Keratinocyte (primary cell): Measurements from ENCODE around the gene KIF3A. TPM values are rescaled to one million over a fixed set of nuclear protein-coding genes. Genes with fewer than 3 reads are reported as not detected.

Experiments
- DNase-seq: peaks from one replicate; pipeline ENCODE4 v3.0.0-alpha.2; 2011; ENCODE audit warnings: low read depth, missing footprints, low spot score
- FAIRE-seq: peaks from 2 replicates; lab custom pipeline; 2011; peaks lifted over from hg19 to GRCh38; lab: Jason Lieb, UNC
- H2AFZ ChIP-seq: 2 replicates; pipeline ENCODE4 v1.6.0; 2012; ENCODE audit warnings: low read length, control low read depth, inconsistent platforms; ENCODE audit not compliant: control insufficient read depth
- H3K27ac ChIP-seq: 2 replicates; pipeline ENCODE4 v1.5.1; 2011; ENCODE audit warnings: low read length; ENCODE audit not compliant: control insufficient read depth, insufficient read depth
- H3K27me3 ChIP-seq: 3 replicates; pipeline ENCODE4 v1.6.0; 2011; ENCODE audit warnings: low read length; ENCODE audit not compliant: control insufficient read depth, insufficient read depth; ENCODE audit errors: extremely low read depth
- H3K36me3 ChIP-seq, 2 experiments: 2 replicates in 1 of 2; 3 replicates in 1 of 2; pipeline ENCODE4 v1.5.1; 2011; ENCODE audit warnings: low read length in 2 of 2, mild to moderate bottlenecking in 1 of 2; ENCODE audit not compliant: control insufficient read depth in 2 of 2, insufficient read depth in 2 of 2; ENCODE audit errors: extremely low read depth in 1 of 2
- H3K4me1 ChIP-seq: 3 replicates; pipeline ENCODE4 v1.5.1; 2011; ENCODE audit warnings: low read length; ENCODE audit not compliant: control insufficient read depth, insufficient read depth; ENCODE audit errors: extremely low read depth
- H3K4me2 ChIP-seq: 3 replicates; pipeline ENCODE4 v1.6.0; 2011; ENCODE audit warnings: low read depth, low read length; ENCODE audit not compliant: control insufficient read depth, insufficient read depth; ENCODE audit errors: extremely low read depth
- H3K4me3 ChIP-seq, 3 experiments: fragments of 200-600 bp in 1 of 3; sonication (generic) in 1 of 3; 2 replicates in 2 of 3; 3 replicates in 1 of 3; pipeline ENCODE4 v1.5.1; 2011 to 2016; ENCODE audit warnings: low read length in 3 of 3, mild to moderate bottlenecking in 3 of 3, control low read depth in 2 of 3, inconsistent platforms in 1 of 3, low read depth in 1 of 3, mixed read lengths in 1 of 3, mixed run types in 1 of 3, moderate library complexity in 1 of 3; ENCODE audit not compliant: control insufficient read depth in 2 of 3, insufficient read depth in 2 of 3; ENCODE audit errors: extremely low read depth in 1 of 3
- H3K79me2 ChIP-seq: 2 replicates; pipeline ENCODE4 v1.6.0; 2012; ENCODE audit warnings: low read length; ENCODE audit not compliant: control insufficient read depth, insufficient read depth
- H3K9ac ChIP-seq: 3 replicates; pipeline ENCODE4 v1.6.0; 2011; ENCODE audit warnings: low read length; ENCODE audit not compliant: control insufficient read depth, insufficient read depth; ENCODE audit errors: extremely low read depth
- H3K9me1 ChIP-seq: 3 replicates; pipeline ENCODE4 v1.6.0; 2011; ENCODE audit warnings: low read length; ENCODE audit not compliant: control insufficient read depth, insufficient read depth; ENCODE audit errors: extremely low read depth
- H3K9me3 ChIP-seq: 2 replicates; pipeline ENCODE4 v1.5.1; 2012; ENCODE audit warnings: low read depth, low read length; ENCODE audit not compliant: control insufficient read depth
- H4K20me1 ChIP-seq: 3 replicates; pipeline ENCODE4 v1.6.0; 2011; ENCODE audit warnings: low read length; ENCODE audit not compliant: control insufficient read depth, insufficient read depth; ENCODE audit errors: extremely low read depth
- EZH2 ChIP-seq: IDR thresholded peaks from one replicate; pipeline ENCODE4 v1.6.1; 2012; ENCODE audit warnings: inconsistent platforms, mild to moderate bottlenecking, low read length, moderate library complexity
- dilution Hi-C: fragments of 300-500 bp; cut with MboI; formaldehyde crosslinking; loops from one replicate; pipeline ENCODE4 v1.7.0; 2020; ENCODE audit warnings: low sequenced_read_pairs; ENCODE audit not compliant: extremely low pct_ligation_motif_present
- polyA plus RNA-seq, 5 experiments: library from polyadenylated mRNA; depleted of rRNA in 3 of 5; stranded (reverse) in 3 of 5; stranded (forward) in 1 of 5; unstranded in 1 of 5; fragments of >200 nt; gene quantifications; 1 replicate in 1 of 5; 2 replicates in 3 of 5; 3 replicates in 1 of 5; pipeline versions ENCODE4 v1.2.1 to v1.2.3, GENCODE V29; 2011 to 2012; ENCODE audit warnings: missing spikeins in 2 of 5, low read depth in 1 of 5, low replicate concordance in 1 of 5
- TF ChIP-seq, protein P1 (sequence below), 3 experiments: IDR thresholded peaks in 1 of 3; conservative IDR thresholded peaks in 1 of 3; optimal IDR thresholded peaks in 1 of 3; 2 replicates in 2 of 3; 3 replicates in 1 of 3; pipeline versions ENCODE3 to v1.5.1; 2011; ENCODE audit warnings: low read length in 3 of 3, mild to moderate bottlenecking in 3 of 3, moderate library complexity in 2 of 3, control low read depth in 1 of 3, inconsistent platforms in 1 of 3; ENCODE audit not compliant: insufficient read depth in 2 of 3; ENCODE audit errors: extremely low read depth in 1 of 3

KIF3A gene
- polyA plus RNA-seq, 1 donor (not counting 4 experiments of a cell fraction or from before 2014, with no cell fraction given): 15.4 TPM

- H3K36me3 ChIP-seq: peaks cover 0 to 7% of the 10 kb centered on the region in 2 experiments
- H3K27ac ChIP-seq: no peak overlapping the region
- peaks cover 2% of the 10 kb centered on the region for H3K9me1 ChIP-seq
- H3K4me3 ChIP-seq: peak overlapping the region in 1 of 3 experiments; percentile 7
- peak overlapping the region; percentile 78 for H3K4me2 ChIP-seq
- peaks cover 23% of the 10 kb centered on the region for H3K4me1 ChIP-seq
- peaks cover 47% of the 10 kb centered on the region for H3K79me2 ChIP-seq
- H2AFZ ChIP-seq: no peak overlapping the region
- H3K9me3 ChIP-seq: no peaks in the 10 kb centered on the region
- H3K27me3 ChIP-seq: no peaks in the 10 kb centered on the region
- no peak for TF ChIP-seq EZH2
- TF ChIP-seq, protein P1, sequence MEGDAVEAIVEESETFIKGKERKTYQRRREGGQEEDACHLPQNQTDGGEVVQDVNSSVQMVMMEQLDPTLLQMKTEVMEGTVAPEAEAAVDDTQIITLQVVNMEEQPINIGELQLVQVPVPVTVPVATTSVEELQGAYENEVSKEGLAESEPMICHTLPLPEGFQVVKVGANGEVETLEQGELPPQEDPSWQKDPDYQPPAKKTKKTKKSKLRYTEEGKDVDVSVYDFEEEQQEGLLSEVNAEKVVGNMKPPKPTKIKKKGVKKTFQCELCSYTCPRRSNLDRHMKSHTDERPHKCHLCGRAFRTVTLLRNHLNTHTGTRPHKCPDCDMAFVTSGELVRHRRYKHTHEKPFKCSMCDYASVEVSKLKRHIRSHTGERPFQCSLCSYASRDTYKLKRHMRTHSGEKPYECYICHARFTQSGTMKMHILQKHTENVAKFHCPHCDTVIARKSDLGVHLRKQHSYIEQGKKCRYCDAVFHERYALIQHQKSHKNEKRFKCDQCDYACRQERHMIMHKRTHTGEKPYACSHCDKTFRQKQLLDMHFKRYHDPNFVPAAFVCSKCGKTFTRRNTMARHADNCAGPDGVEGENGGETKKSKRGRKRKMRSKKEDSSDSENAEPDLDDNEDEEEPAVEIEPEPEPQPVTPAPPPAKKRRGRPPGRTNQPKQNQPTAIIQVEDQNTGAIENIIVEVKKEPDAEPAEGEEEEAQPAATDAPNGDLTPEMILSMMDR (optimal IDR thresholded peaks at IDR 0.05 in 1 of 3, IDR thresholded peaks at IDR 0.05 in 1 of 3, conservative IDR thresholded peaks at IDR 0.05 in 1 of 3; ENCODE audit: extremely low read depth in 1 of 3, insufficient read depth in 2 of 3, low read length in 3 of 3): no peak
- DNase-seq (no peak), FAIRE-seq (no peak)
- no peak overlapping the region for H3K9ac ChIP-seq
- no peaks in the 10 kb centered on the region for H4K20me1 ChIP-seq
- dilution Hi-C loops: no loop called here
Observed at GRCh38 chr5:132774896-132775295, 37.5 kb upstream of the KIF3A start.

DNA sequence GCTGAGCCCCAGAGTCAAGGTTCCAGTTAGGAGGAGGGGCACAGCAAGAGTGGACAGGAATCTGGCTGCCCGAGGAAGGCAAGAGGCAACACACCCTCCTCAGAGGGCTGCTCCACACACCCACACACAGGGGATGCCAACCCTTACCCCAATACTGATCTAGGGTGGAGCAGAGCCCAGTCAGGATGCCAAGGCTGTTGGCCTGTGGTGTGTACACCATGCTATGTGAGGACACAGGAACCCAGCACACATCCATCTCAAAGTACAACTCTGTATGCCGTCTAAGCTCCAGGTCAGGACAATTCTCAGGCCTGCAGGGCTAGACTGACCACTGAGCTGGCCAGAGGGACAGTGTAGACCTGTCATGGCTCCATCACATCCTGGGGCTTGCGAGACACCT, 37.1 kb upstream of the KIF3A start:
- Histone ChIP-seq H3K9me3 (no peaks in the 10 kb centered on the region), H3K4me3 (no peak overlapping the region), H3K79me2 (peaks cover 50% of the 10 kb centered on the region), H3K4me1 (peaks cover 23% of the 10 kb centered on the region), H3K4me2 (peak overlapping the region; percentile 78), H3K27ac (no peak overlapping the region), H3K27me3 (no peaks in the 10 kb centered on the region), H3K9ac (no peak overlapping the region), H3K36me3 (peaks cover 0 to 7% of the 10 kb centered on the region in 2 experiments), H2AFZ (no peak overlapping the region), H3K9me1 (peaks cover 2% of the 10 kb centered on the region), H4K20me1 (no peaks in the 10 kb centered on the region)
- no peak for TF ChIP-seq EZH2
- TF ChIP-seq, protein P1 (optimal IDR thresholded peaks at IDR 0.05 in 1 of 3, IDR thresholded peaks at IDR 0.05 in 1 of 3, conservative IDR thresholded peaks at IDR 0.05 in 1 of 3; ENCODE audit: extremely low read depth in 1 of 3, insufficient read depth in 2 of 3, low read length in 3 of 3): no peak
- dilution Hi-C loops: no loop called here
- DNase-seq (no peak), FAIRE-seq (peak; percentile 5)
